GM19025 (cell line): ENCODE data around the gene NFIL3.
"Not testable (repeated sequence)": the region's sequence is repeated elsewhere in the genome, so short reads cannot be mapped to it uniquely, and the experiment has no call there.

Experiments used
- ATAC-seq: cut with Tn5 transposase; IDR thresholded peaks from one replicate; pipeline ENCODE4 v1.9.1; 2021; ENCODE audit warnings: mild to moderate bottlenecking, low read depth, moderate library complexity; ENCODE audit not compliant: unreplicated experiment

Gene NFIL3

GRCh38 chr9:91423785-91424402, at the start of gene NFIL3:
Gene NFIL3, minus strand, starts transcription at chr9:91423832. Its CDS starts 13,098 bp downstream, at chr9:91410734.
- ATAC-seq: peak; percentile 92

- not testable (repeated sequence) for ATAC-seq
These were observed 47.9 kb upstream of the NFIL3 start for GRCh38 chr9:91471524-91471923.

- ATAC-seq: no peak
These were observed 41.8 kb upstream of the NFIL3 start for GRCh38 chr9:91465420-91465819.

- ATAC-seq: no peak
These were observed 35.3 kb upstream of the NFIL3 start for GRCh38 chr9:91458906-91459305.

- ATAC-seq: no peak
These were observed 29.2 kb upstream of the NFIL3 start for GRCh38 chr9:91452844-91453243.

- no peak for ATAC-seq
These were observed 28.0 kb upstream of the NFIL3 start for GRCh38 chr9:91451431-91452270.

- ATAC-seq: no peak
These were observed 21.5 kb upstream of the NFIL3 start for GRCh38 chr9:91445135-91445534.

GRCh38 chr9:91443994-91444392, 20.4 kb upstream of the NFIL3 start:
- ATAC-seq: no peak

- ATAC-seq: no peak
These were observed 19.8 kb upstream of the NFIL3 start for GRCh38 chr9:91443321-91443993.

- no peak for ATAC-seq
These were observed 13.2 kb upstream of the NFIL3 start for GRCh38 chr9:91436841-91437240.

- no peak for ATAC-seq
These were observed 9.5 kb upstream of the NFIL3 start for GRCh38 chr9:91433180-91433579.

GRCh38 chr9:91431485-91431884, 7.9 kb upstream of the NFIL3 start:
- no peak for ATAC-seq

GRCh38 chr9:91429501-91429900, 5.9 kb upstream of the NFIL3 start:
- no peak for ATAC-seq

- no peak for ATAC-seq
These were observed 5.3 kb upstream of the NFIL3 start for GRCh38 chr9:91428927-91429351.

- ATAC-seq: no peak
These were observed 4.8 kb upstream of the NFIL3 start for GRCh38 chr9:91428436-91428835.

GRCh38 chr9:91427873-91428272, 4.2 kb upstream of the NFIL3 start:
- ATAC-seq: no peak

- ATAC-seq: no peak
These were observed 2.6 kb upstream of the NFIL3 start for GRCh38 chr9:91426123-91426745.

GRCh38 chr9:91425271-91425670, 1.6 kb upstream of the NFIL3 start:
- ATAC-seq: no peak

- ATAC-seq: peak; percentile 2
These were observed 958 bp upstream of the NFIL3 start for GRCh38 chr9:91424403-91425176.
